HG03460 (cell line): ENCODE results near the gene CTNNA3.
A peak's percentile ranks its signal among the peaks of the same experiment; 100 is the strongest.

ENCODE experiments used
- ATAC-seq: cut with Tn5 transposase; IDR thresholded peaks from one replicate; pipeline ENCODE4 v1.9.1; 2021; ENCODE audit not compliant: unreplicated experiment

CTNNA3 gene

DNA sequence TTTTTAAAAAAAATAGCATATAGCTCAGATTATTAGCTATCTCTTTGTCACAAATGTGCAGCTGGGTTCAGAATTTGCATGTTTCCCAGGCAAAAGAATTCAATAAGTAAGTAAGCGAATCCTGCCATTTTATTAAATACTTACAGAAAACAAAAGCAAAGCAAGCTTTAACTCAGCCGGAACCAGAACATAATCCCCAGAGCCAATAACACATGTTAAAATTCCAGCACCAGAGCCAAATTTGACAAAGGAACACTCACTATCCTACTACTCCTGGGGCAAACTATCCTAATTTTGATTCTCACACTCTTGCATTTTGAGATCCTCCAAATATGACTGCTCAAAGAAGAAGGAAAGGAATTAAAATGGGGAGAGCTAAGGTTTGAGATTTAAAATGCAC is 737.5 kb downstream of the CTNNA3 start:
- ATAC-seq: no peak

DNA sequence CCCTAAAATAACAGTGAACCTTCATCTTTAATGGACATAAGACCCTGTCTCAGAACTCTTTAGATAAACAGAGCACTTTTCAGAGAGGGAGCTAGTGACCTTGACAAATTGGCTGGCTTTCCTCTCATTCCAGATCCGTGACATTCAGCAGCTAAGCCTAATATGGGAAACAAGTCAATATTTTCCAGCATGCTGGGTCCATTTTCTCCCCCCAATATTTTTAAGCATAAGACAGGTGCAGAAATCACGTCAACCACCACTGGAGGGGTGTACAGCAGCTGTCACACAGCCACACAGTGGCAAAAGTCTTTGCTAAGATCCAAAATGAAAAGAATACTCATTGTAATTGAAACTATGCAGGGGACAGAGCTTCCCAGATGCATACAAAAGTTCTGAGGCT is 744.1 kb downstream of the CTNNA3 start:
- no peak for ATAC-seq

DNA sequence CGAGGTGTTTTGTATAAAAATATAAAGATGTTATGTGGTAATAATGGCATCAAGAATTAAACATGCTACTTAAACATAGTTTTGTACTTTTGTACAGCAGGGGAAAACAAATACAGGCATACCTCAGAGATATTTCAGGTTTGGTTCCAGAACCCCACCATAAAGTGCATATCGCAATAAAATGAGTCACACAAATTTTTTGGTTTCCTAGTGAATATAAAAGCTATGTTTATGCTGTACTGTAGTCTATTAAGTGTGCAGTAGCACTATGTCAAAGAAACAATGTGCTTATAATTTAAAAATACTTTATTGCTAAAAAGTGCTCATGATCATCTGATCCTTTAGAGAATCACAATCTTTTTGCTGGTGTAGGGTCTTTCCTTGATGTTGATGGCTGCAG is 752.4 kb downstream of the CTNNA3 start:
- ATAC-seq: no peak

DNA sequence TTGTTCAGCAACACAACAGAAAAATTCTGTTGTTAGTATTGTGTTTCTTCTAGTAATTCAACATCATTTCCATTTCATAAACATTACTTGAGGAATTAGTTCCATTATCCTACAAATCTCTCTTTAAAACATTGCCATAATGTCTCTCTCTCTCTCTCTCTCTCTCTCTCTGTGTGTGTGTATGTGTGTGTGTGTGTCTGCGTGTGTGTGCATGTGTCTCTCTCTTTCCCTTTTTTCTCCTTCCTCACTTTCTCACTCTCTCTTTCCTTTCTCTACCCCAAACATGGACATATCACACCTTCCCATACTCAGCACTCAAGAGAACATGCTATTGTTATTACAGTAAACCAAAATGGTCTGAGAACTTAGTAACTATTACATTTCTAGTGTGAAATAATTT is 753.6 kb downstream of the CTNNA3 start:
- ATAC-seq: no peak

DNA sequence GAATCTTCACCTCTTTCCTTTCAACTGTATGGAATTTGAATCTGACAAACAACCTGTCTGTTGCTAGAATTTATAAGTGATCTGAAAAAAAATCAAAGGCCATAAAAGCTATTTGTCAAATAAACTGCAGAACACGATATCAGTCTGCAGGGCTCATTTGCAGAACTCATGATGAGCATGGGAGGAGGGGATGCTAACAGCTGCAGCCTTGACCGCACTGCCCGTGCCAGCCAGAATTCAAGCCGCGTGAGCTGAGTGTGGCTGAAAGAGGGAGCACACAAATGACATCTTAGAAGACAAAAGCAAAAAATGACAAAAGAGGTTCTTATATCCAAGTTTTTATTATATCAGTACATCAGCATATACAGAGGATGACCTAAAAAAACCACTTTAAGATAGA is 754.5 kb downstream of the CTNNA3 start:
- ATAC-seq: no peak

DNA sequence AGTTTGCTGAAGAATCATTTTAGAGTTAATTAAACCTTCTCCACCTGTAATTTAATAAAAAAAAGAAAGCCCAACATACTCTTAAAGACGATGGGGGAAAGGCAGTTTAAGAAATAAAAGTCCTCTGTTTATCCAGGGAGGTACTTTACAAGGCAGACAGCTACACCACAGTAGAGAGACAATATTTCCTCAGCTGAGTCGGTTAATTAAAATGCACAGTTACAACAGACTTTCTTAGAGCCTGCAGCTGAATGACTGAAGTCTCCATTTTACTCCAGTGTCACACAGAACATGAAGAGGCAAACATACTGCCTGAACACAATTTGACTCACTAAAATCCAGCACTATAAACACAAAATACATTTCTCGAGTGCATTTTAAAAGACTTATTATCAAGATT is 755.0 kb downstream of the CTNNA3 start:
- ATAC-seq: no peak

DNA sequence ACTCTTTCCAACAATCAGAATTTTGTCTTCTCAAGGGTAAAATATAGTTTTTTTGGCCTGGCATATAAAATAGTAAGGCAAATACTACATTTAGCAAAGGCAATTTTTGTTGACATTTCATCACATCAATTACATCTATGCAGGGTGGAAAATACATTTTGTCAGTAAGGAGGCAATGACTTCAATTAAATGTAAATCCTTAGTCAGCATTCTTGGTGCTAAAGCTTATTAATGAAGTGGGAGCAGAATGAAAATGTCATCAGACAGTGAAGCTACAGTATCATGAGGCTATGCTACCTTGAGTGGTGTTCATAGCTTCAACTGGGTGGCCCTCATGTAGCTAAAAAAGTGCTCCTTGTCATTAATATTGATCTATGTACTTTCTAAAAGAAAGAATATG is 761.3 kb downstream of the CTNNA3 start:
- ATAC-seq: no peak

DNA sequence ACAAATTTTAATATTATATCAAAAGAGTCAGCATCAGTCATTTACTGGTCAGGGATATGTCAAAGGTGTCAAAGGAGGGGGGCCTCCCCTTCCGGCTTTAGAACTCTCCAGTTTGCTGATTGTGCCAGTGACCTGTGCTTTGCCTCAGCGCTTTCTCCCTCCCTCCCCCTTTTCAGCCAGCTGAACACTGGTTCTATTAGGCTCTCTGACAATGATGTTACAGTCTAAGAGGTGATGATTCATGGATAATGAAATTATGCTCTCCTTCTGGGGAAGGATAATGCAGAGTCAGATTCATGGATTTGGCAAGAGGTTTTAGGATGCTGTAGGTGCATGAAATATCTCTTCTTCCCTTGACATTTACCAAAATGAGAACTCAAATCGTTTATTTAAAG is 764.0 kb downstream of the CTNNA3 start:
- no peak for ATAC-seq

DNA sequence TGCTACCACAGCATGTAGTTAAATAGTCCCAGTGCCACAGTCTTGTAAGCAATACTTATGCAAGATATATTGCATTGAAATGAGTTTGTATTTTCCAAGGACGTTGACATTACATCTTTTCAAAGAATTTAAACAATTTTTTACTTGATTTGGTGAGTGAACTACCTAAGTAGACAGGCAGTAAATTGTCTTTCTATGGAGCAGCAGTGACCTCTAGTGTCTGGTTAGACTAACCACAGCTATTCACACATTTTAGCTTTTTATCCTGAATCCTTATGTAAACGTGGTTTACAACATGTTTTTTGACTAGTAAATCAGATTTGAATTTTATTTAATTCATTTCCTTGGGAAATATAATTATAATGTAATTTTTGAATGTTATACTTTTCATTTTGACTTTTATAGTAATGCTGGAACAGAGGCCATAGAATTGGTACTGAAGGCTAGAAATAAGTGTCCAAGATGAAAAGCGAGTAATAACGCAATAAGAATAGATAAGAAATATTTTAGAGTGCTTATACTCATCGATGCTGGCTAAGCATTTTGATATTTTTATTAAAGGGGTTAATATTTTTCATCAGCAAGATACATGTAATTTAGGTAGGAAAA is 764.6 kb downstream of the CTNNA3 start:
- ATAC-seq: peak; percentile 72

DNA sequence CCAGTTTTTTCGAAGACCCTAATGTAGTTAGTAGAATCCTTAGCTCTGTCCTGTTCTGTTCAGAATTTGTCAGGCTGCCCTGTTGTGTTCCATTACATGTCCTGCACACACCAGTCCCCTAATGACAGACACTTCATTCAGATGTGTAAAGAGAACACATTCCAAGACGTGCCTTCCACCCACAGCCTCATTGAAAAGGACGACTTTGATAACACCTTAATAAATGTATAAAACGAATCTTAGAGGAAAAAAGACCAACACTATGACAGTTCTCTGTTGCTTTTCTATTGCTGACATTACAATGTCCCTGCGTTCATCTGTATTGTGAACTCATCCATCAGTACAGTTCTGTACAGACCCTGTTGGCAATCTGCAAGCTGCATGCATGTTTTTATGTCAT is 766.6 kb downstream of the CTNNA3 start:
- ATAC-seq: no peak

DNA sequence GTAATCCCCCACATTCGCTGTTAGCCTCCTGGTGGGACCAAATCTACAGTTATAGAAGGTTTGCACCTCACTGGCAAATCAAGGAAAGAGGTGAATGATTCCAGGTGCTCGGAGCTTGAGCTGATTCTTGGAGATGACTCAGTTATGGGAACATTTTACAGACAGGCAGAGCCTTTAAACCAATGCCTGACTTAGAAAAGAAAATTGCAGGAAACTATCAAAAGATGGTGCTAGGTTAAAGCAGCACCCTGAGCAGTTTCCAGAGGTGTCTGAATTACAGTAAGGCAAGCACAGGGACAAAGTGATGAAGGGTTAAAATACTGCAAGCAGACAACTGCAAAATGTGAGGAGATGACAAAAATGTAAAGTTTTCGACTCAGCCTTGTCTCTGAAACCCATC is 767.2 kb downstream of the CTNNA3 start:
- ATAC-seq: no peak

DNA sequence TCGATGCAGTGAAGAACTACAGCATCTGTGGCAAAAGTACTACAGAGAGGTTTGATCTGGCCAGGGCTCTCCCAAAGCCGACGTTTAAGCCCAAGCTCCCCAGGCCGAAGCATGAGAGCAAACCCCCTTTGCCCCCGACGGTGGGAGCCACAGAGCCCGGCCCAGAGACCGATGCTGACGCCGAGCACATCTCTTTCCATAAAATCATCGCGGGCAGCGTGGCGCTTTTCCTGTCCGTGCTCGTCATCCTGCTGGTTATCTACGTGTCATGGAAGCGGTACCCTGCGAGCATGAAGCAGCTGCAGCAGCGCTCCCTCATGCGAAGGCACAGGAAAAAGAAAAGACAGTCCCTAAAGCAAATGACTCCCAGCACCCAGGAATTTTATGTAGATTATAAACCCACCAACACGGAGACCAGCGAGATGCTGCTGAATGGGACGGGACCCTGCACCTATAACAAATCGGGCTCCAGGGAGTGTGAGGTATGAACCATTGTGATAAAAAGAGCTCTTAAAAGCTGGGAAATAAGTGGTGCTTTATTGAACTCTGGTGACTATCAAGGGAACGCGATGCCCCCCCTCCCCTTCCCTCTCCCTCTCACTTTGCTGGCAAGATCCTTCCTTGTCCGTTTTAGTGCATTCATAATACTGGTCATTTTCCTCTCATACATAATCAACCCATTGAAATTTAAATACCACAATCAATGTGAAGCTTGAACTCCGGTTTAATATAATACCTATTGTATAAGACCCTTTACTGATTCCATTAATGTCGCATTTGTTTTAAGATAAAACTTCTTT is 767.8 kb downstream of the CTNNA3 start:
- no peak for ATAC-seq

DNA sequence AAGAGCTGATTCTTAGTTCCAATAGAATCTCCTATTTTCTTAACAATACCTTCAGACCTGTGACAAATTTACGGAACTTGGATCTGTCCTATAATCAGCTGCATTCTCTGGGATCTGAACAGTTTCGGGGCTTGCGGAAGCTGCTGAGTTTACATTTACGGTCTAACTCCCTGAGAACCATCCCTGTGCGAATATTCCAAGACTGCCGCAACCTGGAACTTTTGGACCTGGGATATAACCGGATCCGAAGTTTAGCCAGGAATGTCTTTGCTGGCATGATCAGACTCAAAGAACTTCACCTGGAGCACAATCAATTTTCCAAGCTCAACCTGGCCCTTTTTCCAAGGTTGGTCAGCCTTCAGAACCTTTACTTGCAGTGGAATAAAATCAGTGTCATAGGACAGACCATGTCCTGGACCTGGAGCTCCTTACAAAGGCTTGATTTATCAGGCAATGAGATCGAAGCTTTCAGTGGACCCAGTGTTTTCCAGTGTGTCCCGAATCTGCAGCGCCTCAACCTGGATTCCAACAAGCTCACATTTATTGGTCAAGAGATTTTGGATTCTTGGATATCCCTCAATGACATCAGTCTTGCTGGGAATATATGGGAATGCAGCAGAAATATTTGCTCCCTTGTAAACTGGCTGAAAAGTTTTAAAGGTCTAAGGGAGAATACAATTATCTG is 768.6 kb downstream of the CTNNA3 start:
- no peak for ATAC-seq

DNA sequence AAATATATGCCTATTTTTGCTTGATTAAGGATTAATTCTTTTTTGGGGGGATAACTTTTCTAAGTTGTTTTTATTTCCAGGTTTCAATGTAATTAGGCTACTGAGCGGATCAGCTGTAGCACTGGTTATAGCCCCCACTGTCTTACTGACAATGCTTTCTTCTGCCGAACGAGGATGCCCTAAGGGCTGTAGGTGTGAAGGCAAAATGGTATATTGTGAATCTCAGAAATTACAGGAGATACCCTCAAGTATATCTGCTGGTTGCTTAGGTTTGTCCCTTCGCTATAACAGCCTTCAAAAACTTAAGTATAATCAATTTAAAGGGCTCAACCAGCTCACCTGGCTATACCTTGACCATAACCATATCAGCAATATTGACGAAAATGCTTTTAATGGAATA is 769.2 kb downstream of the CTNNA3 start:
- no peak for ATAC-seq

DNA sequence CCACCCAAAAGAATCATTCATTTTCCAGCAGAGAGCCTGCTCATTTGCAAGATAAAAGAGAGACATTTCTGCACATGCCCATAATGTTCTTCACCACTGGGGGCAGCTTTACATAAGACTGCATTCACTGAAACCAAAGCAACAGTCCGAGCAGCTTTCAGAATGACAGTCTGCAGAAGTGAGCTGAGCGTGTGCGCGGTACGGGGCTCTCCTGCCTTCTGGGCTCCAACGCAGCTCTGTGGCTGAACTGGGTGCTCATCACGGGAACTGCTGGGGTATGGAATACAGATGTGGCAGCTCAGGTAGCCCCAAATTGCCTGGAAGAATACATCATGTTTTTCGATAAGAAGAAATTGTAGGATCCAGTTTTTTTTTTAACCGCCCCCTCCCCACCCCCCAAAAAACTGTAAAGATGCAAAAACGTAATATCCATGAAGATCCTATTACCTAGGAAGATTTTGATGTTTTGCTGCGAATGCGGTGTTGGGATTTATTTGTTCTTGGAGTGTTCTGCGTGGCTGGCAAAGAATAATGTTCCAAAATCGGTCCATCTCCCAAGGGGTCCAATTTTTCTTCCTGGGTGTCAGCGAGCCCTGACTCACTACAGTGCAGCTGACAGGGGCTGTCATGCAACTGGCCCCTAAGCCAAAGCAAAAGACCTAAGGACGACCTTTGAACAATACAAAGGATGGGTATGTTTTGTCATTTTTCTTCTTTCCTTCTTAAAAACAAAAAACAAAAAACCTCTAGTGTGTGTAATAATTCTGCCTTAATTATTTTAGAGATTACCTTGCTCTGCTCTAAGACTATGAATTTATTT is 769.9 kb downstream of the CTNNA3 start, which contains the start of gene LRRTM3:
TSS of gene LRRTM3 (plus strand) at position 141 of the 820 bp plus-strand sequence.
- peak; percentile 100 for ATAC-seq

DNA sequence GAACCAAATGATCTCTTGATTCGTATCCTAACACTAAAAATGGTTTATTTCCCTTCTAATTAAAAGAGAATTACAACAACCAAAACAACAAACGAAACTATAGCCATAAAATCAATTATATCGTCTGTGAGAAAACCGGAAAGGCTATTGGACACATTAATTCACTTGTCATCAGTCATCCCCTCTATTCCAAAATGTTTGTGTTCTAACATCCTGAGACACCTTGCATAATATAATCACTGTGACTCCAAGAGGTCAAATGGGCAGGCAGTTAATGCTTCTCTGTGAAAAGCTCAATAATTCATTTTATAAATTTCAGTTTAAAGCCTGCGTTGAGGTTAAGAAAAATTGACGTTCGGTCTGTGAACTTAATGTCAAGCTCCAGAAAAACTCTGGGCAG is 770.6 kb downstream of the CTNNA3 start:
- no peak for ATAC-seq

DNA sequence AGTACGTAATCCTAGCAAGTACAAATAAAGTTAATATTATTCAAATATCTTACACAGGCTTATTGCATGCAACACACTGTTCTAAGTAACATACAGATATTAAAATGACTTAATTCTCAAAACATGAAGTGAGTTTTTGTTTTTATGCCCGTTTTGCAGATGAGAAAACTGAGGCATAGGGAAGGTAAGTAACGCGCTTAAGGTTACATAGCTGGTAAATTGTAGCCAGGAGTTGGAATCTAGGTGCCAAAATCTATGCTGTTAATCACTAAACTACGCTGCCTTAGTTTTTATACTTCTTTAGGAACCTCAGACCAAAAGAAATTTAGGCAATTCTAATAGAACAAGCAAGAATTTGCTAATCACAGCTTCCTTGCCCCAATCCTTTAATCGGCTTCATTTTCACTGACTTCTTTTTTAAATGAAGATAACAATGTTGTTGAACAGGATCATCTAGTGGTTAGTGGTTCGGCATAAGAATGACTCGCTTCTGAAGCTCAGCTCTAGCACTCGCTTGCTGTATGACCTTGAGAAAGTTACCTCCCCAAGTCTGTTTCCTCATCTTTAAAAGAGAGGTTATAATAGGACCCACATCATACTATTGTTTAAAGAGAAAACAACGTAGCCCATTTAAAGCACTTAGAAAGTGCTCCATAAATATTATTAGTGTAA is 771.2 kb downstream of the CTNNA3 start:
- ATAC-seq: no peak

DNA sequence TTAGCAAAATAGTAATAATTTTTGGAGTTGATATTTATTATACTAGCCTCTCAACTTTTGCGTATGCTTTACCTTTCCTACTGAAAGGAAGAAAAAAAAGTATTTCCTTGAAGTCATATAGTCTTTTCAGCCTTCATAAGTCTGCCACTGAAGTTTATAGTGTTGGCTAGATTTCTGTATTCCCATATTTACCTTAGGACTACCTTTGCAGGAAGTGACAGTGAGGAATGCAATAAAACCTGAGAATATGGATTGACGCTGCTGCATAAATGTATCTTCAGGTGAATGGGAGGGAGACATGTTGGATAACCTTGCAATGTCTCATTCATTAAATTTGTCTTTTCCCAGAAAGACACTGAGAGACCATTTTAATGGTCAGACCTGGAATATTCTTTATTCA is 776.7 kb downstream of the CTNNA3 start:
- ATAC-seq: no peak

DNA sequence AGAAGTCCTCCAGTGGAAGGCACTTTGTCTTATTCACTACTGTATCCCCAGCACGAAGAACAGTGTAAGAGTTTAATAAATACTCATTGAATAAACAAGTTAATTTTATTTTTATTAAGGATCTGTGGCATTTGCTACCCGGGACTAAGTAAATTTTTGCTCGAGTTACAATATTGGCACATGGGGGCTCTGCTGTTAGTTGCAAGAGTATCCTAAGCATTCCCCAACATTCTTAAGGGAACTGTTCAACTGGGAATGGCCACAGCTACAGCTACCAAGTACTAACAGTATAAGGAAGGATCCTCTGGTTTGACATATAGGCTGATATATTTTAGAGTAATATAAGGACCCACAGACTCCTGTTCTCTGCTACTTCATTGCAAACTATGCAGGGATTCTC is 778.9 kb downstream of the CTNNA3 start:
- ATAC-seq: no peak

DNA sequence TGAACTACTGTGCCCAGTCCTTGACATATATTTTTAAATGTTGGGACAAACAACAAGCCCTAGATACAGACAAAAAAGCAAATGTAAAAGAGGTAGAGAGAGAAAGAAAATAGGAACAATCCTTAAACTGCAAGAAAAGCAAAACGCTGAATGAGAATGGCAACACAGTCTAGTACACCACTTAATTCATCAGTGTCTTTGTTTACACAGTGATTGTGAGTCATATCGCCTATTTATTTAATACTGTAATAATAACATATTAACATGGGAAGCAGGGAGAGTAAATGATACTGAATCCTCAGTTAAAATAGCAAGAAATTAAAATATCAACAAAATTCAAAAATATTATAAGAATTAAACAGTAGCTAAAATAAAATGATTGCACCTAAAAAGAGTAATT is 780.0 kb downstream of the CTNNA3 start:
- no peak for ATAC-seq

DNA sequence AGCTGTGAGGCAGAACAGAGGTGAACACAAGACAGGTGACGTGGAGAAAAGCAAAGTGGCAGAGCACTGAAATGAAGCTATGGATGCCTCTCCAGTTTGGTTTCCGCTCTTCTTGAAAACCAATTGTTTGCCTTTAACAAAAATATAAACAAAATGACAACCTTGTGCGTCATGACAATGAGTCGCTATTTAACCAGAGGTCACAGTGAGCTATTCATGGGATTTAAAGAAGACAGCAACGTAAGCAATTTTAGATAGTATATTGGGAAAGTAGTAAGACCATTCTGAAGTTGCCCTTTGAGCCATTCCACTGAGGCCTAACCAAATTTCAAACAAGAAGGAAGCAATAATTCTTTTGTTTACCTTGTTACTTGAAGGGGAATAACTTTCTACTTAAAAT is 785.3 kb downstream of the CTNNA3 start:
- no peak for ATAC-seq
